ENCODE results near the gene BRF1.

Gene BRF1

DNA sequence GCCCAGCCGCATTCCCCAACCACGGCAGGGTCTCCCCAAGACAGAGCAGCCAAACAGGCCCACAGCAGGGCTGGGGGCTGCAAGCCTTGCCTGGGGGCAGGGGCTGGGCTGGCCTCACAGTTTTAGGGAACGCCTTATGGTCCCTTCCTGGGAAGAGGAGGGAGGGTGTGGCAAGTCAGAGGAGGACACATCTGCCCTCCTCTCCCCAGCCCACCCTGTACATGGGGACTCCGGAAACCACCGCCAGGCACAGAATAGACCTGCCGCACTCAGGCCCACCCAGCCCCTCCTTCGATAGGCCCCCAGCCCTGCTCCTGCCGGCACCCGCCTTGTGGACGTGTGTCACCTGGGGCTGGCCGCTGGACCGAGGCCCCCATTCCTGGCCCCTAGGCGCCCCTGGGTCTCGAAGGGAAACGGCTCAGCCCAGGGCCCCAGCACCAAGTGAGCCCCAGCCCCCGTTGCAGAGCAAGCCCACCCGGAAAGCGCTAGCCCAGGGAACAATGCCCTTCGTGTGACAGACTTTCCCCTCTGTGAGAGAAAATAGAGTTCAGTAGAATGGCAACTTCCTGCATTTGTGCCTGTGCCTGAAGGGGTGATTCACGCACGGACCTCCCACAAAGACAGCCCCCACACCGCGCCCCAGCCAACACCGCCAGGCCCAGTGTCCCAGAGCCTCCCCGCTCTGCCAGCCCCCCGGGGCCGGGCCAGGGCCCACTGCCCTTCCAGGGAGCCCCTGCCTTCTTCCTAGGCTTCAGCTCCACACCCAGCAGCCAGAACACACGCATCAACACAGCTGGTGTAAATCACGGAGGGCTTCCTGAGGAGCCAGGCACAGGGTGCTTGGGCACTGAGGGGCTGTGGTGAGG, 107.7 kb downstream of the BRF1 start:
- no peak for DNase-seq

DNA sequence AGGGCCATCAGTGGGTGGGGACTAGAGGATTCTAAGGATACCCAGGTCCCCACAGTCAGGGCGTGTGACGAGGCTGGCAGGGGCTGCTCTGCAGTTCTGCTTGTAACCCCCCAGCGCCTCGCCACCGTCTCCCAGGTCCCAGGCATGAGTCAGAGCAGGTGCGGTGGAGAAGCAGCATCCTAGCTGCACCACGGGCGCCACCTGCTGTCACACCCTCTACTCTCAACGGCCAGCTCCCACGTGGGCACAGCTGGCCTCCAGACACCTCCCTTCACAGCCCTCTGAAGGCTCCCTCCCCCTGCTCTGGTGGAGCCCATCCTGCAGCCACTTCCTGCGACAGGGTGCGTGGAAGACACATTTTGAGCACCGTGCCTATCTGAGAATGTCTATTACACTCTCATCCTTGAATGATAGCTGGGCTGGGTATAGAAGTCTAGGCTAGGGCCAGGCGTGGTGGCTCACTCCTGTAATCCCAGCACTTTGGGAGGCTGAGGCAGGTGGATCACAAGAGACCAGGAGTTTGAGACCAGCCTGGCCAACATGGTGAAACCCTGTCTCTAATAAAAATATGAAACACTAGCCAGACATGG, 112.8 kb downstream of the BRF1 start:
- DNase-seq: no peak

DNA sequence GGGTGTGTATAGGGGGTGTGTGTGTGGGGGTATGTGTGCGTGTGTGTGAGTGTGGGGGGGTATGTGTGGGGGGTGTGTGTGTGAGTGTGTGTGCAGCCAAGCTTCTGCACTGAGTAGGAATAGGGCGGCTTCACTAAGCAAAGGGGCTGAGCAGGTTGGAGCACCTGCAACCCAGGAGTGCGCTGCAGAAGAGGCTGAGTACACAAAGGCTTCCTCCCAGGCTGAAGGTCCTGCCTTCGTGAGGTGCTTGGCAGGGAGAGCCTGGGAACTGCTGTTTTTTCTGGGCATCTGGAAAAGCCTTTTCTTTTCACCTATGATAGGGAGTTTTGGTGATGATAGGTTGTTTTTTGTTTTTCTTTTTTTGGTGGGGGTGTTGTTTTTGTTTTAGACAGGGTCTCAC, 113.7 kb downstream of the BRF1 start:
- DNase-seq: no peak

- DNase-seq: no peak
Measured at GRCh38 chr14:105185973-105186372, 114.8 kb downstream of the BRF1 start.

- DNase-seq: no peak
Measured at GRCh38 chr14:105185001-105185400, 115.8 kb downstream of the BRF1 start.

- DNase-seq: no peak
Measured at GRCh38 chr14:105184461-105184860, 116.3 kb downstream of the BRF1 start.

DNA sequence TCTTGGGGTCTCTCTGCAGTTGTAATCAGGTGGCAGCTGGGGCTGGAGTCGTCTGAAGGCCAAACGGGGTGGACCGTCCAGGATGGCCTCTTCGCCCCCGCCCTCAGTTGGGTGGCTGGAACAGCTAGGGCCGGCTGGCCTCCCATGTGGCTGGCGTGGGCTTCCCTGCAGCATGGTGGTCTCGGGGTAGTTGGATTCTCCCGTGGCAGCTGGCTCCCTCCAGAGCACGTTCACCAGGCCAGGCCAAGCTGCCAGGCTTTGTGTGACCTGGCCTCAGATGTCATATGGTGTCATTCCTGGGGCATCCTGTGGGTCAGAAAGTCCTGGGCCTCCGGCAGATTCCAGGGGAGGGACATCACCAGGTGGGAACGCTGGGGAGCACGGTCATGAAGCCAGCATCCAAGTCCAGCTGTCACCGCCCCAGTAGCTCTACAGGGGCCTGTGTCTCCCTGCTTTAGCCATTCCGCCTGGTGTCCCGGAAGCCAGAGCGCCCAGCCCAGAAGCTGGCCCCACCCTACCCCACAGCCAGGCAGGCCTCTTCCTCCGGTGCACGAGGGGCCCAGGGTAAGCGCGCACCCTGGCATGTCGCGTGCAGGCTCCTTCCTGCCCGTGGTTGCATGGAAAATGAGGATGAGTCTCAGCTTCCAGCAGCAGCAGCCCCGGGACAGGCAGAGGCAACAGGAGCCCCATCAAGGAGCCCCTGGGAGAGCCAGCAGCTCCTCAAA, 118.3 kb downstream of the BRF1 start:
- no peak for DNase-seq

DNA sequence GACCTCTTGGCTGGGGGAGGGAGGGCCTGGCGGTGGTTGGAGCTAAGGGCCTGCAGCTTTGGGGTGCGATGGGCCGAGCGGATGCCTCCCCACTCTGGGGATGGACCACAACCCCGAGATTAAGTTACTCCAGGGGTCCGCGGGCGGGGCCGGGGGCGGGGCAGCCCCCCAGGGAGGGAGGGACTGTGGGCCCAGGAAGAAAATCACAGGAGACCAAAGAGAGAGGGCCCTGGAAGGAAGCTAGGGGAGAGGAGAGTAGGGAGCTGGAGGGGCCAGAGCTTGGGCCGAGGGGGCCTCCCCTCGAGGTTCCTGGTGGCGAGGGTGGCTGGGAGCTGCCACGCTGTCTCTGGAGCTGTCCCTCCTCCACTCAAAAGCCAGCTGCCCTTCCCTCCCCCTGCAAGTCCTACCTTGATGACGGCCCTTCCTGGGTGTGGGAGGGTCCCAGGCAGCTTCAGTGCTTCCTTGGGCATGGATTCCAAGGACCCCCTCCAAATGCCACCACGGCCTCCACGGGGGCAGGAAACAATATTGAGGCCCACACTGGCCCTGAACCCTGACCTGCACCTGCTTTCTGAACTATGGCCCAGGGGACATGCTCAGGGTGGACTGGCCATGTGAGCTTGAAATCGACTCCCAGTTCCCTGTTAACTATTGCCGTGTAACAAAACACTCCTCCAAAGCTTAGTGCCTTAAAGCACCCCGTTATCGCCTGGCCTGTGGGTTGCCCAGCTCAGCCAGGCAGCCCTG, 119.1 kb downstream of the BRF1 start:
- no peak for DNase-seq

- DNase-seq: peak; percentile 88
Measured at GRCh38 chr14:105180592-105181548, 119.9 kb downstream of the BRF1 start, which contains the start of gene NUDT14. Gene NUDT14, minus strand, starts transcription at chr14:105181312. Its CDS starts 103 bp downstream, at chr14:105181209.

DNA sequence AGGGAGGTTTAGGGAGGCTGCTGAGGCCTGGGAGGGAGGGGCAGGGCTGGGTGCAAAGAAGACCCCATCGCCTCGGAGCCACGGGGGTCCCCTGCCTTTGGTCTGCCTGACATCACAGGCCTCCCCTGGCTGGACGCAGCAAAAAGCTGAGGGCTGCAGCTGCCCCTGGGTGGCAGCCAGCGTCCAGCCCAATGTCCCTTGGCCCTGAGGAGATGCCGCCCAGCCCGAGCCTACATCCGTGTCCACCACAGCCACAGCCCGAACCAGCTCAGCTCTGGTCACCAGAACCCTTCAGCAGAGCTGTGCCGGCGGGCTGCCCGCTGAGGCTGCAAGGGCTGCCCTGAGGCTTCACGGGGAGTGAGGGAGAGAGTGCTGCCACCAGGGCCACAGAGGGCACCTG, 121.6 kb downstream of the BRF1 start:
- no peak for DNase-seq

- no peak for DNase-seq
Measured at GRCh38 chr14:105178868-105179140, 122.0 kb downstream of the BRF1 start.

GRCh38 chr14:105178069-105178867, 122.5 kb downstream of the BRF1 start:
- no peak for DNase-seq

DNA sequence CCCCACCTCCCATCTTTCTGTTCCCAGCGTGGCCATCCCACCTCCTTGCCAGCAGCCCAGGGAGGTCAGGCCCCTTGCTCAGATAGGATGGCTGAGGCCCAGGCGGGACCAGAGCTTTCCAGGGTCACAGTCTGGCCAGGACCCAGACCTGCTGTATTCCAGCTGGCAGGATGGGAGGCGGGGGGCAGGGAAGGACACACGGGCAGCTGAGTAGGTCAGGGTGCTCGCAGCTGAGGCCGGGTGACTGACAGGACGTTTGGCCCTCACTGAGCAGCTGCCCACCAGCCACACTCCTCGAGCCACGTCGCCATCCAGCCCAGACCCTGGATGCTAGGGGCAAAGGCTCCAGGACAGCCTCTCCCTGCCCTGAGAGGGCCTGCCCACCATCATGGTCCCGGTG, 123.7 kb downstream of the BRF1 start:
- no peak for DNase-seq

- DNase-seq: no peak
Measured at GRCh38 chr14:105176513-105176912, 124.3 kb downstream of the BRF1 start.

DNA sequence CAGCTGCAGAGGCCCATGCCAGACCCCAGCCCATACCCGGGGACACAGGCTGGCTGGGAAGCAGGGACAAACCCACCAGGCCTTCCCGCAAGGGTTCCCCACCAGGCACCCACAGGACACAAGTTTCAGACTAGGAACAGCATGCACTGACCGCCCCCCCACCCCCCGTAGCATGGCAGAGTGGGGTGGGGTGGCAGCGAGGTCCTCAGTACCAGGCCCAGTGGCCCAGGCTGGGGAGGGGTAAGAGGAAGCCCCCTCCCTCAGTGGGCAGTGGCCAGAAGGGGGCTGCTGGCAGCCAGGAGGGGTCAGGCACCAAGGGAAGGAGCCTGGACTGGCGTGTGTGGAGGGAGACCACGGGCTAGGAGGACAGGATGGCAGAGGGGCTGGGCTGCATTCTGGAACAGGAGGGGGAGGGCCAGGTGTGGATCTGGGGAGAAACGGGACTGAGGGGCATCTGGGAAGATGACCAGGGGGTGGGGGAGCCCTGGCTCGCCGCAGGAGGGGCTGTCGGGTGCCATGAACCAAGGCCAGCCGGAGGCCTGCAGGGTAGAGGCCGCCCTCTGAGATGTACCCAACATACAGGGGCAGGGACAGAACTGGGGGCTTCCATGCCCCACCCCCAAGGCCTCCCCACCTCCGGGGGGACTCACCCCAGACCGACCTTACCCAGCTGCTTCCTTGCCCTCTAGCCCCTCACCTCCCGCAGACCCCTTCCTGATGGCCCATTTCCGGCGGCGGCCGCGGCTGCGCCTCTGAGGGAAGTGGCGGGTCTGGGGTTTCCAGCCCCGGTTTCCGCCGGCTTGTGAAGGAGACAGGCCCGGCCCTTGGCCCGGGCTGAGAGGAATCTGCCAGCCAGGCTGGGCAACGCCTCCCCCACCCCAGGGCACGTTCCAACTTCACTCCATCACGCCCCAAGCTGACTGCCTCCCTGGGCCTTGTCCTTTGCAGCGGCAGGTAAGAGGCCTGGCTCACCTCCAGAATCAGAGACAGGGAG, 126.6 kb downstream of the BRF1 start:
- DNase-seq: peak; percentile 63

- DNase-seq: no peak
Measured at GRCh38 chr14:105173145-105173544, 127.7 kb downstream of the BRF1 start.

GRCh38 chr14:105172476-105172875, 128.3 kb downstream of the BRF1 start:
- no peak for DNase-seq

- DNase-seq: no peak
Measured at GRCh38 chr14:105171004-105171673, 129.7 kb downstream of the BRF1 start.
